Activated T-cell treated with anti-CD3 and anti-CD28 coated beads, Interleukin-2, amount 50 U/mL, for 72 hours (primary cell): ENCODE results near the gene TMEM52. TPM values are rescaled to one million over a fixed set of nuclear protein-coding genes. Genes with fewer than 3 reads are reported as not detected.

Source experiments
- ATAC-seq, 2 donors: fragments of 150-1000 bp; cut with Tn5 transposase; replicated peaks in 1 of 2; 2 replicates each; pipeline ENCODE4 v1.10.0; 2021; ENCODE audit warnings: moderate library complexity in 2 of 2, mild to moderate bottlenecking in 1 of 2
- DNase-seq, 2 donors: peaks; one replicate each; pipeline ENCODE4 v3.0.0; 2021 to 2022; ENCODE audit warnings: mixed read lengths in 1 of 2
- H3K27ac Mint-ChIP-seq: one replicate; pipeline ENCODE4 v1.8.0; 2022; ENCODE audit warnings: mild to moderate bottlenecking, moderate library complexity, mixed read lengths
- H3K27me3 Mint-ChIP-seq: one replicate; pipeline ENCODE4 v1.8.0; 2022; ENCODE audit warnings: low read depth, mixed read lengths
- H3K36me3 Mint-ChIP-seq, 2 donors: one replicate each; pipeline ENCODE4 v1.8.0; 2022; ENCODE audit warnings: mixed read lengths in 2 of 2, mild to moderate bottlenecking in 1 of 2; ENCODE audit not compliant: insufficient read depth in 2 of 2
- H3K4me1 Mint-ChIP-seq: one replicate; pipeline ENCODE4 v1.8.0; 2022; ENCODE audit warnings: low read depth, mixed read lengths
- H3K4me3 Mint-ChIP-seq, 2 donors: one replicate each; pipeline ENCODE4 v1.8.0; 2022; ENCODE audit warnings: mild to moderate bottlenecking in 2 of 2, mixed read lengths in 2 of 2, moderate library complexity in 2 of 2
- H3K9me3 Mint-ChIP-seq, 2 donors: one replicate each; pipeline ENCODE4 v1.8.0; 2022; ENCODE audit warnings: mixed read lengths in 2 of 2
- total RNA-seq, 2 donors: library from RNA; stranded (reverse); gene quantifications; one replicate each; pipeline ENCODE4 v1.2.3, GENCODE V29; 2022

The TMEM52 gene
- total RNA-seq, 2 donors from 2014 or later, result 0.88 to 1.0 TPM

DNA sequence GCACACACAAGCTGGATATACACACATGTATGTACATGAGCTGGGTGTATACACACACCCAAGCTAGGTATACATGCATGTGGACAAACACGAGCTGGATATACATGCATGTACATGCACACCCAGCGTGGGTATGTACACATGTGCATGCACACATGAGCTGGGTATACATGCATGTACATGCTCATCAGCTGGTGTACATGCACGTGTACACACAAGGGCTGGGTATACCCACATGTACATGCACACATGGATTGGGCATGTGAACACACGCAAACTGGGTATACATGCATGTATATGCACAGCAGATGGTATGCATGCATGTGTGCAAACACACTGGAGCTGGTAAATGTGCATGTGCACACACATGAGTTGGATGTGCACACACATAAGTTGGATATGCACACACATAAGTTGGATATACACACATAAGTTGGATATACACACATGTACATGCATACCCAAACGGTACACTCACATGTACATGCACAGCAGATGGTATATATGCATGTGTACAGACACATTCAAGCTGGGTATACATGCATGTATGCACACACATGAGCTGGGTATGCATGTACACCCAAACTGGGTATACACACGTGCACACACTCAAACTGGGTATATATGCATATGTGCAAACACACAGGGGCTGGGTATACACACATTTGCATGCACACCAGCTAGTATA lies 20.7 kb downstream of the TMEM52 start:
- Mint-ChIP-seq H3K9me3 (no peaks in the 10 kb centered on the region), H3K4me3 (no peak overlapping the region), H3K36me3 (no peaks in the 10 kb centered on the region), H3K27ac (no peak overlapping the region), H3K4me1 (peaks cover 32% of the 10 kb centered on the region), H3K27me3 (no peaks in the 10 kb centered on the region)
- ATAC-seq, result no peak
- DNase-seq, result no peak

GRCh38 chr1:1895456-1896336 lies 23.4 kb downstream of the TMEM52 start:
- no peak overlapping the region for H3K4me3 Mint-ChIP-seq
- H3K4me1 Mint-ChIP-seq, result peaks cover 43% of the 10 kb centered on the region
- DNase-seq (no peak), ATAC-seq (no peak)
- H3K27me3 Mint-ChIP-seq, result no peaks in the 10 kb centered on the region
- H3K36me3 Mint-ChIP-seq, result peaks cover 0 to 5% of the 10 kb centered on the region in 2 donors
- no peak overlapping the region for H3K27ac Mint-ChIP-seq
- H3K9me3 Mint-ChIP-seq, result no peaks in the 10 kb centered on the region

DNA sequence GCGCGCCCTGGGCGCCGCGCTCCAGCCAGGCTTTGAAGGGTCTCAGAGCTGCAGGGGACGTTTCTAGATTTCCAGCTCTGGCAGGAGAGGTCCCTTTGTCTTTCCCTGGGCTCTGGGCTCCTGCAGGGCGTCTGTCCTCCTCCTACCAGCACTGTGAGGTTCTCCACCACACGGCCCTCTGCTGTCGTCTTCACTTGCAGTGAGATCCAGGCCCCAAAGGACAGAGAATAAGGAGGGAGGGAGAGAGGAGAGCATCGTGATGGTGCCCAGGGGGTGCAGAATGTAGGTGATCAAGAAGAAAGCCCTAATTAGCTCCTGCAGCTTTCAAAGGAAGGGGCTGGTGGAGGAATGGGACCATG lies 24.0 kb downstream of the TMEM52 start:
- DNase-seq (no peak), ATAC-seq (no peak)
- Mint-ChIP-seq H3K27ac (no peak overlapping the region), H3K36me3 (peaks cover 0 to 5% of the 10 kb centered on the region in 2 donors), H3K9me3 (no peaks in the 10 kb centered on the region), H3K4me1 (peaks cover 43% of the 10 kb centered on the region), H3K4me3 (no peak overlapping the region), H3K27me3 (no peaks in the 10 kb centered on the region)

DNA sequence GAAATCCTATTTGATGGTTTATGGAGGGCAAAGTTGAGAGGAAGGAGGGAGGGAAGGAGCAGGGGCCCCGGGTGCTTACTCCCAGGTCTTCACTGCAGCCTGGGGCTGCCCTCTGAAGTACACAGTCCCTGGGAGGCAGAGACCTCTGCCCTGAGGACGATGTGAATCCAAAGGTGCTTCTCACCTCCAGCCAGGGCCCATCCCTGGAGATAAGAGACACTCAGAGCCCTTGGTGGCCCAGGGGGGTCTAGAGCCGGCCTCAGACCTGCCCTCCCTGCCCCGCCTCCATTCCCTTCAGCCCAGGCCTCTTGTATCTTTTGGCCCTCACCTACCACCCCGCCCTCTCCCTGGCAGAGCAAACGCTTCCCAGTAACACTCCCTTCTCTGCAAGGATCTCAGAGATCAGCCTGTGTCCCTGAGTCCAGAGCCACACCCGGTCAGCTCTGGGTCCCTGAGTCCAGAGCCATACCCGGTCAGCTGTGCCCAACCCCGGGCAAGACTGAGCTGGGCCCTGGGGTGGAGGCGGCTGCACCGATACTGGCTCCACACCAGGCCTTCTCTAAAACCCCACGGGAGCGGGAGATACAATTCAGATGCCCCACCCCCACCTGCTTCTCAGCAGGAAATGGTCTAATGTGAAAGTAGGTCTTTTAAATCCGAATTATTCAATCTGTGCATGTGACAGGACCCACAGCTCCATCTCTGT lies 24.6 kb downstream of the TMEM52 start:
- H3K4me3 Mint-ChIP-seq, result no peak overlapping the region
- H3K9me3 Mint-ChIP-seq, result no peaks in the 10 kb centered on the region
- ATAC-seq (no peak), DNase-seq (no peak)
- H3K27me3 Mint-ChIP-seq, result no peaks in the 10 kb centered on the region
- H3K4me1 Mint-ChIP-seq, result peaks cover 38% of the 10 kb centered on the region
- peaks cover under 1 to 5% of the 10 kb centered on the region in 2 donors for H3K36me3 Mint-ChIP-seq
- H3K27ac Mint-ChIP-seq, result no peak overlapping the region

- Mint-ChIP-seq H3K27me3 (no peaks in the 10 kb centered on the region), H3K9me3 (no peaks in the 10 kb centered on the region)
These were observed 25.1 kb downstream of the TMEM52 start for GRCh38 chr1:1893997-1894353.

DNA sequence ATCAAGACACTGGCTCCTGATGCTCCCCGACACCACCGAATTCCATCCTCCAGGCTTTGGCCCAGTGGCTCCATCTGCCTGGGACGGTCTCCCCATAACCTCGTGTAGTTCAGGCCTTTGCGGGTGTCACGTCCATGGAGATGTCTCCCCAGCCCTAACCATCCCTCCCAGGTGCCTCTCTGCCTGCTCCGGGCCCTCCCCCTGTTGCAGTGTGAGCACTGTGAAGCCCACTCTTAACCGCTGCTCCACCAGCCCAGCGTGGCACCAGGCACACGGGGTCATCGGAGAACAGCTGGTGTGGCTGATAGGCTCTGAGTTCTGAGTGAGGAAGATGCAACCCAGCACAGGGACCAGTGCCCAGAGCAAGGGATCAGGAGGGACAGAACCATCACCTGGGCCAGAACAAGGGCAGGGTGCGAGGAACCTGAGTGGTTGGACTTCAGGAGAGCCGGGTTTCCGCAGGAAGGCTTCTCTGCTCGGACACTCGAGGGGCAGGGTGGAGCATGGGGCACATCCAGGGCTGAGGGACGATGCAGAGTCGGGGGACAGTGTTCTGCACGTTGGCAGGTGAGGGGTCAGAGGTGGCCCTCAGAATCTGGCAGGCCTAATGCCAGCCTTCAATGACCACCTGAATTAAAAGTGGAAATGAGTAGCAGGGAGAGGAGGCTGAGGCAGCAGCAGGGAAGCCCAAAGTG lies 25.6 kb downstream of the TMEM52 start:
- Mint-ChIP-seq H3K9me3 (no peaks in the 10 kb centered on the region), H3K4me3 (peak overlapping the region in 1 of 2 donors; percentile 55), H3K27me3 (no peaks in the 10 kb centered on the region), H3K27ac (peak overlapping the region; percentile 44), H3K36me3 (peaks cover 8 to 10% of the 10 kb centered on the region in 2 donors), H3K4me1 (peaks cover 43% of the 10 kb centered on the region)
- DNase-seq (no peak), ATAC-seq (no peak)

More at GRCh38 chr1:1893997-1894353, 25.1 kb downstream of the TMEM52 start:
- Mint-ChIP-seq H3K27ac (no peak overlapping the region), H3K36me3 (peaks cover 5 to 7% of the 10 kb centered on the region in 2 donors), H3K4me1 (peaks cover 37% of the 10 kb centered on the region), H3K4me3 (no peak overlapping the region)
- ATAC-seq (no peak), DNase-seq (no peak)

DNA sequence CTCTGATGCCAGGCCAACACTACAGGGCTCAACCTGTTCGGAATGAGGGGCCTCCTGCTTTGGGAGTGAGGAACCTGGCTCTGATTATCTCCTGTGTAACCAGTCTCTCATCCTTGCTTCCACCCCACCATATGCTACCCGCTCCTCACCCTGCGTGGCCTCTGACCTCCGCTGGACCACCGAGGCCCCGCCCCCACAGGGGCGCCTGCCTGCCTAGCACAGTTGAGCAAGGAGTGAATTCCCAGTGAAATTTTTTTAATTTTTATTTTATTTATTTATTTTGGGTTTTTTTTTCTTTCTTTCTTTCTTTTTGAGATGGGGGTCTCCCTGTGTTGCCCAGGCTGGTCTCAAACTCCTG lies 26.3 kb downstream of the TMEM52 start:
- Mint-ChIP-seq H3K4me1 (peaks cover 48% of the 10 kb centered on the region), H3K36me3 (peaks cover 8 to 10% of the 10 kb centered on the region in 2 donors), H3K27me3 (no peaks in the 10 kb centered on the region), H3K27ac (peak overlapping the region; percentile 84), H3K4me3 (peak overlapping the region; percentile 79 to 89), H3K9me3 (no peaks in the 10 kb centered on the region)
- ATAC-seq (no peak), DNase-seq (no peak)

DNA sequence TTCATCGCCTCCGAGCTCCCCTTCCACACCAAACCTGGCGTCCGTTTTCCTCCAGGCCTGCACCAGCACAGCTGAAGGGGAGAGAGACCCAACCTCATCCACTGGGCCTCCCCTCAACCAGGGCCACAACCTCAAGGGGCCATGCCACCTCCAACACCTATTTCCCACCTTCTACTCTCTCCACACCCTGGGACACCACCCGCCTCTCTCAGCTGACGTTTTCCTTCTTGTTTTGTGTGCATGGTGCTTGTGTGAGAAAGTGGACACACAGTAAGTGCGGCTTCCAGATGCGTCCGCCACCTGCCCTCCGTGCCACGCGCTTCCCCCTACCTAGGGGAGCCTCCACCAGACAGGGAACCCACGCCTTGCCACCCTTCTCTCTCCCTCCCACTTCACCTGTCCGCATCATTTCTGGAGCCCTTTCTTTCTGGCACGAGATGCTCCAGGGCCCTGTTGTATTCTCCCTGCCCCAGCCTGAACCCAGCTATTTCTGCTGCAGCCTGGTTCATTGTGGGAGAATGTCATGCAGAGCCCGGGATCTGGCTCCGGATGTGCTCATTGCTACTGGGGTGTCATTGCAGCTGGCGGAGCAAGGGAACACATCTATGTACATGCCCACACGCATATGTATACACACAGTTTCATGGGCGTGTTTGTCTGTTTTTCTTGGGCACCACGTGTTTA lies 26.9 kb downstream of the TMEM52 start:
- no peak for DNase-seq
- H3K4me3 Mint-ChIP-seq, result peak overlapping the region; percentile 79 to 89

DNA sequence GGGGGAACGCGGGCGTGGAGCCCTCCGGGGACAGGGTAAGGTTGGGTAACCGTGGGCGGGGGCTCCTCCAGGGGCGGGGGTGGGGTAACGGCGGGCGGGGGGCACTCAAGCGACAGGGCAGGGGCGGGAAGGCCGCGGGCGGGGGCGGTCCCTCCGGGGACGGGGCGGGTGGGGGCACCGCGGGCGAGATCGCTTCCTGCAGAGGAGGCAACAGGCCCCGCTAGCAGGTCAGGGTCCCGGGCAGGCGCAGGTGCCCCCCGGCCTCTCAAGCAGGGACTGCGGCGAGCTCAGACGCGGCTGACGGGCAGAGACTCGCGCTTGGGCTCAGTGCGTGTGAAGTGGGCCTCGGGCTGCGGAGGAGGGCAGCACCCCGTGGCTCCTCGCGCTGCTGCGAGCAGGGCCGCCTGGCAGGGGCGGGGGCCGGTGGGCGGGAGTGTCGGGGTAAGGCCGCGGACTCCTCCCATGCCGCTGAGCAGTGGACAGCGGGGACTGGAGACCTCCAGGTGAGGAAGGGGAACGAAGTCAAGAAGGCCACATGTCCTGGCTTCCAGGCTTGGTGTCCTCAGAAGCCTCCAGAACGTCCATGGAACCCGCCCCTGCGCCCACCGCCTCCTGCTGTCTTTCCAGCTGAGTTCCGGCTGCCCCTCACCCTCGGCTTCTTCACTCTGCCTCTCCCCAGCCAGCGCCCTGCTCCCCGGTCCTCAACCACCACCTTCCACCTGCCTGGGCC lies 27.6 kb downstream of the TMEM52 start:
- Mint-ChIP-seq H3K9me3 (no peaks in the 10 kb centered on the region), H3K4me1 (peaks cover 54% of the 10 kb centered on the region), H3K27ac (peak overlapping the region; percentile 84), H3K4me3 (peak overlapping the region; percentile 79 to 89), H3K27me3 (no peaks in the 10 kb centered on the region), H3K36me3 (peaks cover 8 to 10% of the 10 kb centered on the region in 2 donors)
- DNase-seq (peak; percentile 66 to 69), ATAC-seq (peak; percentile 54)

More for the DNA sequence above, 26.9 kb downstream of the TMEM52 start:
- Mint-ChIP-seq H3K4me1 (peaks cover 48% of the 10 kb centered on the region), H3K36me3 (peaks cover 8 to 10% of the 10 kb centered on the region in 2 donors), H3K9me3 (no peaks in the 10 kb centered on the region), H3K27me3 (no peaks in the 10 kb centered on the region), H3K27ac (peak overlapping the region; percentile 84)
- ATAC-seq, result no peak

DNA sequence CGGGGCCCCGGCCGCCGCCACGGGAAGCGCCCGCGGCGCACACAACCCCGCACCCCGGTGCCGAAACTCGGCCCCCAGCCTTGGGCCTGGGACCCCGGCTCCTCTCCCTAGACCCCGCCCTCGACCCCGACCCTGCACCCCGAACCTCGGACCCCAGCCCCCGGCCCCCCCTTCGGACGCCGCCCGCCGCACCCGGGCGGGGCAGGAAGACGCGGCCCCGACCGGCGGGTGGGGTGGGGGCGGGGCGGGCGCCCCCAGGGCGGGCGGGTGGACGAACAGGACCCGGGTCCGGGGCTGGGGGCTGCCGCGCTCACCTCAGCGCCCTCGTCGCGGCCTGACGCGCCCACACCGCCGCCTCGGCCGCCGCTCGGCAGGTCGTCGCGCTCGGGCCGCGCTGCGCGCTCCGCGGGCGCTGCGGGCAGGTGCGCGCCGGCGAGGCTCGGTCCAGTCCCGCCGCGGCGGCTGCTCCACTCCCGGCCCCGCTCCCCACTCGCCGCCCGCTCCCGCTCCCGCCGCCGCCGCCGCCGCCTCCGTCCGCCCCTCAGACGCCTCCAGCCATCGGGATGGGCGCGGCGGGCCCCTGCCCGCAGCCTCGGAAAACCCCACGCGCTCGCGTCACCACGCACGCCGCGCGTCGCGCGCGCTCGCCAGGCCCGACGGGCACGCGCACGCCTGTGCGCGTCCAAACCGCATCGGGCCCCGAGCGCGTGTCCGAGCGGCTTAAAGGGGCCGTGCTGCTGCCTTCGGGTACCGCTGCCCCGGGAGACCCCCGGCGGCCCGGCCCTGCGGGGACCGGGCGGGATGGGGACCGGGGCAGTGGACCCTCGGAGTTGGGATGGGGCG lies 28.4 kb downstream of the TMEM52 start, which contains the start of gene GNB1:
Gene GNB1 (minus strand): TSS at position 582 of the 843 bp plus-strand sequence. CDS start 65,634 bp downstream, outside the sequence.
- ATAC-seq (peak; percentile 79 to 81), DNase-seq (peak; percentile 89 to 95)
- H3K27ac Mint-ChIP-seq, result peak within 1 kb of the TSS; percentile 85
- peaks cover 58% of the 10 kb centered on the region for H3K4me1 Mint-ChIP-seq
- H3K27me3 Mint-ChIP-seq, result no peaks in the 10 kb centered on the region
- H3K36me3 Mint-ChIP-seq, result peaks cover 8 to 10% of the 10 kb centered on the region in 2 donors
- H3K9me3 Mint-ChIP-seq, result no peaks in the 10 kb centered on the region
- H3K4me3 Mint-ChIP-seq, result peak within 1 kb of the TSS; percentile 84 to 96
